GM12874 (cell line): ENCODE measurements around the gene RNF8.

Experiments used
- CTCF ChIP-seq: IDR thresholded peaks from 2 replicates; pipeline ENCODE4 v1.5.1; 2011; ENCODE audit warnings: low read depth, mild to moderate bottlenecking, control low read depth, low read length, moderate library complexity; ENCODE audit not compliant: insufficient read depth

The RNF8 gene

GRCh38 chr6:37353761-37354525, at the start of gene RNF8:
Gene RNF8 (plus strand): TSS chr6:37353983. CDS start chr6:37354165, 182 bp downstream.
- TF ChIP-seq CTCF = no peak

GRCh38 chr6:37304766-37305165, 49.0 kb upstream of the RNF8 start:
- TF ChIP-seq CTCF = no peak

- TF ChIP-seq CTCF = no peak
Observed at GRCh38 chr6:37305841-37306425, 47.9 kb upstream of the RNF8 start.

GRCh38 chr6:37306624-37307222, 47.1 kb upstream of the RNF8 start:
- no peak for TF ChIP-seq CTCF

- no peak for TF ChIP-seq CTCF
Observed at GRCh38 chr6:37308069-37308815, 45.5 kb upstream of the RNF8 start.

- TF ChIP-seq CTCF = no peak
Observed at GRCh38 chr6:37309046-37309445, 44.7 kb upstream of the RNF8 start.

GRCh38 chr6:37309692-37310091, 44.1 kb upstream of the RNF8 start:
- no peak for TF ChIP-seq CTCF
